GM12865 (cell line): ENCODE measurements around the gene HSPA1A.

Source experiments
- DNase-seq: peaks from one replicate; pipeline ENCODE4 v3.0.0; 2010; ENCODE audit warnings: low read depth
- H3K4me3 ChIP-seq: 2 replicates; pipeline ENCODE4 v1.5.1; 2011; ENCODE audit warnings: mild to moderate bottlenecking, low read depth, low read length, control low read depth
- CTCF ChIP-seq: IDR thresholded peaks from 2 replicates; pipeline ENCODE4 v1.5.1; 2011; ENCODE audit warnings: low read length, control low read depth, low read depth, inconsistent platforms; ENCODE audit not compliant: insufficient read depth; ENCODE audit errors: missing control alignments

Gene HSPA1A

GRCh38 chr6:31815025-31815838 lies at the start of gene HSPA1A, which contains the start of gene HSPA1L:
HSPA1A (plus strand) TSS chr6:31815543; CDS start chr6:31815757, 214 bp downstream.
HSPA1L (minus strand) TSS chr6:31815283; CDS start chr6:31811972, 3,311 bp downstream.
- TF ChIP-seq CTCF: no peak
- DNase-seq: peak; percentile 84
- H3K4me3 ChIP-seq: peak within 1 kb of the TSS; percentile 90

- no peak overlapping the region for H3K4me3 ChIP-seq
- TF ChIP-seq CTCF: no peak
- DNase-seq: no peak
Measured at GRCh38 chr6:31765559-31765909, 49.8 kb upstream of the HSPA1A start.

- no peak overlapping the region for H3K4me3 ChIP-seq
- TF ChIP-seq CTCF: no peak
- no peak for DNase-seq
Measured at GRCh38 chr6:31765910-31766794, 49.2 kb upstream of the HSPA1A start.

- no peak for DNase-seq
- no peak for TF ChIP-seq CTCF
- no peak overlapping the region for H3K4me3 ChIP-seq
Measured at GRCh38 chr6:31767096-31767645, 48.2 kb upstream of the HSPA1A start.

- TF ChIP-seq CTCF: no peak
- no peak for DNase-seq
- no peak overlapping the region for H3K4me3 ChIP-seq
Measured at GRCh38 chr6:31768363-31769257, 46.7 kb upstream of the HSPA1A start.
